Measurements from ENCODE around the gene CACFD1. TPM values are rescaled to one million over a fixed set of nuclear protein-coding genes. Genes with fewer than 3 reads are reported as not detected.

The CACFD1 gene
- polyA plus RNA-seq, 1 donor from 2014 or later: 75.4 TPM

DNA sequence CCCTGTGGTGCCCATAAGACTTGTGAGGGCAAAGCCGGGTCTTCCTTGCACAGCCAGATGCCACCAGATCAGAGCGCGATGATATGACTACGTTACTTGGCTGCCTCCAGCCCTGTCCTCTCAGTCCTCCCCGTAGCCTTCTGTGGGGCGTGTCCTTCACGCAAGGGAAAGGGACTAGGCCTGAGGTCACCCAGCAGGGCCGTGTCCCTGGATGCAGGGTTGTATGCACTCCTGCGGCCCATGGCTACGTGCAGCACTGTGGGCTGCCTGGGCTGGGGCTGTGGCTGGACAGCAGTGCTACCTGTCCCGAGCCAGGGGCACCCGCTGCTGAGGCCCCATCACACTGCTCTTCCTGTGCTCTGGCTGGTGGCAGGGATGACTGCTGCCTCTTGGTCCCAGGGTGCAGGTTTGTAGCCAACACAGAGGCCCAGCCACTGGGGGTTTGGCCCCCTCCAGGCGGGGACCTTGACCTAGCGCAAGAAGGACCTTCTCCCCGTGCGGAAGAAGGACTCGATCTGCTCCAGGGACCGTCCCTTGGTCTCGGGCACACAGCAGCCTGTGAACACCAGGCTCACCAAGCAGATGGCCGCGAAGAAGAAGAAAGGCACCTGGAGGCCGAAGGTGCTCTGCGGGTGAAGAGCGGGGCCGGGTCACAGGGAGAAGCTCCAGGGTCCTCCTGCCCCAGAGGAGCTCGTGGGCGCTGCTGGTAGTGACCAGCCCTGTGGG, 11.9 kb downstream of the CACFD1 start:
- Histone ChIP-seq H3K79me2 (replicated peaks; ENCODE audit: insufficient read depth, low read length) (no peaks in the 10 kb centered on the region), H3K4me2 (ENCODE audit: low read length) (no peak overlapping the region), H3K4me3 (ENCODE audit: low read length) (no peak overlapping the region), H3K9ac (ENCODE audit: low read length) (no peak overlapping the region), H2AFZ (ENCODE audit: low read depth, low read length) (no peak overlapping the region), H3K9me3 (ENCODE audit: low read length) (no peaks in the 10 kb centered on the region), H3F3A (ENCODE audit: insufficient read depth, low read length, poor library complexity, severe bottlenecking) (no peaks in the 10 kb centered on the region), H4K20me1 (ENCODE audit: insufficient read depth) (peaks cover 3% of the 10 kb centered on the region), H3K27me3 (ENCODE audit: insufficient read depth, low read depth, low read length) (no peaks in the 10 kb centered on the region), H3K27ac (ENCODE audit: low read length) (no peak overlapping the region), H3K9me2 (ENCODE audit: insufficient read depth, low read length) (no peaks in the 10 kb centered on the region), H3K36me3 (ENCODE audit: insufficient read depth, low read length) (no peaks in the 10 kb centered on the region)
- TF ChIP-seq TAF1 (IDR thresholded peaks at IDR 0.05; ENCODE audit: low read depth): no peak
- TF ChIP-seq, protein P1, sequence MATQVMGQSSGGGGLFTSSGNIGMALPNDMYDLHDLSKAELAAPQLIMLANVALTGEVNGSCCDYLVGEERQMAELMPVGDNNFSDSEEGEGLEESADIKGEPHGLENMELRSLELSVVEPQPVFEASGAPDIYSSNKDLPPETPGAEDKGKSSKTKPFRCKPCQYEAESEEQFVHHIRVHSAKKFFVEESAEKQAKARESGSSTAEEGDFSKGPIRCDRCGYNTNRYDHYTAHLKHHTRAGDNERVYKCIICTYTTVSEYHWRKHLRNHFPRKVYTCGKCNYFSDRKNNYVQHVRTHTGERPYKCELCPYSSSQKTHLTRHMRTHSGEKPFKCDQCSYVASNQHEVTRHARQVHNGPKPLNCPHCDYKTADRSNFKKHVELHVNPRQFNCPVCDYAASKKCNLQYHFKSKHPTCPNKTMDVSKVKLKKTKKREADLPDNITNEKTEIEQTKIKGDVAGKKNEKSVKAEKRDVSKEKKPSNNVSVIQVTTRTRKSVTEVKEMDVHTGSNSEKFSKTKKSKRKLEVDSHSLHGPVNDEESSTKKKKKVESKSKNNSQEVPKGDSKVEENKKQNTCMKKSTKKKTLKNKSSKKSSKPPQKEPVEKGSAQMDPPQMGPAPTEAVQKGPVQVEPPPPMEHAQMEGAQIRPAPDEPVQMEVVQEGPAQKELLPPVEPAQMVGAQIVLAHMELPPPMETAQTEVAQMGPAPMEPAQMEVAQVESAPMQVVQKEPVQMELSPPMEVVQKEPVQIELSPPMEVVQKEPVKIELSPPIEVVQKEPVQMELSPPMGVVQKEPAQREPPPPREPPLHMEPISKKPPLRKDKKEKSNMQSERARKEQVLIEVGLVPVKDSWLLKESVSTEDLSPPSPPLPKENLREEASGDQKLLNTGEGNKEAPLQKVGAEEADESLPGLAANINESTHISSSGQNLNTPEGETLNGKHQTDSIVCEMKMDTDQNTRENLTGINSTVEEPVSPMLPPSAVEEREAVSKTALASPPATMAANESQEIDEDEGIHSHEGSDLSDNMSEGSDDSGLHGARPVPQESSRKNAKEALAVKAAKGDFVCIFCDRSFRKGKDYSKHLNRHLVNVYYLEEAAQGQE (IDR thresholded peaks at IDR 0.05; ENCODE audit: borderline replicate concordance): no peak
- no peak for TF ChIP-seq RAD21 (conservative IDR thresholded peaks at IDR 0.05)
- no peak for TF ChIP-seq EP300 (conservative IDR thresholded peaks at IDR 0.05; ENCODE audit: poor library complexity, severe bottlenecking)
- TF ChIP-seq MXI1 (conservative IDR thresholded peaks at IDR 0.05; ENCODE audit: poor library complexity, severe bottlenecking): no peak
- TF ChIP-seq, protein P2, sequence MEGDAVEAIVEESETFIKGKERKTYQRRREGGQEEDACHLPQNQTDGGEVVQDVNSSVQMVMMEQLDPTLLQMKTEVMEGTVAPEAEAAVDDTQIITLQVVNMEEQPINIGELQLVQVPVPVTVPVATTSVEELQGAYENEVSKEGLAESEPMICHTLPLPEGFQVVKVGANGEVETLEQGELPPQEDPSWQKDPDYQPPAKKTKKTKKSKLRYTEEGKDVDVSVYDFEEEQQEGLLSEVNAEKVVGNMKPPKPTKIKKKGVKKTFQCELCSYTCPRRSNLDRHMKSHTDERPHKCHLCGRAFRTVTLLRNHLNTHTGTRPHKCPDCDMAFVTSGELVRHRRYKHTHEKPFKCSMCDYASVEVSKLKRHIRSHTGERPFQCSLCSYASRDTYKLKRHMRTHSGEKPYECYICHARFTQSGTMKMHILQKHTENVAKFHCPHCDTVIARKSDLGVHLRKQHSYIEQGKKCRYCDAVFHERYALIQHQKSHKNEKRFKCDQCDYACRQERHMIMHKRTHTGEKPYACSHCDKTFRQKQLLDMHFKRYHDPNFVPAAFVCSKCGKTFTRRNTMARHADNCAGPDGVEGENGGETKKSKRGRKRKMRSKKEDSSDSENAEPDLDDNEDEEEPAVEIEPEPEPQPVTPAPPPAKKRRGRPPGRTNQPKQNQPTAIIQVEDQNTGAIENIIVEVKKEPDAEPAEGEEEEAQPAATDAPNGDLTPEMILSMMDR (IDR thresholded peaks at IDR 0.05; ENCODE audit: poor library complexity, severe bottlenecking): no peak
- no peak for TF ChIP-seq EZH2 (IDR thresholded peaks at IDR 0.05; ENCODE audit: borderline replicate concordance, insufficient read depth, low read length, poor library complexity, severe bottlenecking)
- no peak for TF ChIP-seq SMC3 (conservative IDR thresholded peaks at IDR 0.05; ENCODE audit: poor library complexity)
- TF ChIP-seq POLR2AphosphoS5 (IDR thresholded peaks at IDR 0.05): no peak

DNA sequence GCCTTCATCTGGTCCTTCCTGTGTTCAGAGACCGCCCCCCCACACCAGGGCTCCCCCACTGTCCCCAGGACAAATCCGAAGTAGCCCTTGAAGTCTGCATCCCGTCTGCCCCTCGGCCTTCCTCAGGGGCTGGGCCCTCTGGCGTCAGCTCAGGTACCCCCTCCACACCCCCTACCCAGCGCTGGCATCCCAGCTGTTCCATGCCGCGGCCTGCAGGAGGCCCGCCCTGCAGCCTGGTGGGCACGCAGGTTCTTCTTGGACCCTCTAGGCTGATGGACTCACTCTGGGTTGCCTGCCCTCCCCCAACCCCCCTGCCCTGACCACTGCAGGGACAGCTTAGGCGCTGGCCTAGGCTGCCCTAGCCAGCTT, 12.5 kb downstream of the CACFD1 start:
- Histone ChIP-seq H3F3A (ENCODE audit: insufficient read depth, low read length, poor library complexity, severe bottlenecking) (no peaks in the 10 kb centered on the region), H3K27ac (ENCODE audit: low read length) (no peak overlapping the region), H4K20me1 (ENCODE audit: insufficient read depth) (peaks cover 3% of the 10 kb centered on the region), H3K36me3 (ENCODE audit: insufficient read depth, low read length) (no peaks in the 10 kb centered on the region), H3K4me3 (ENCODE audit: low read length) (no peak overlapping the region), H3K4me2 (ENCODE audit: low read length) (no peak overlapping the region), H3K79me2 (replicated peaks; ENCODE audit: insufficient read depth, low read length) (no peaks in the 10 kb centered on the region), H3K9me3 (ENCODE audit: low read length) (no peaks in the 10 kb centered on the region), H3K9me2 (ENCODE audit: insufficient read depth, low read length) (no peaks in the 10 kb centered on the region), H2AFZ (ENCODE audit: low read depth, low read length) (no peak overlapping the region), H3K9ac (ENCODE audit: low read length) (no peak overlapping the region), H3K27me3 (ENCODE audit: insufficient read depth, low read depth, low read length) (no peaks in the 10 kb centered on the region)
- TF ChIP-seq SMC3 (conservative IDR thresholded peaks at IDR 0.05; ENCODE audit: poor library complexity) (no peak), RAD21 (conservative IDR thresholded peaks at IDR 0.05) (no peak), EZH2 (IDR thresholded peaks at IDR 0.05; ENCODE audit: borderline replicate concordance, insufficient read depth, low read length, poor library complexity, severe bottlenecking) (no peak), EP300 (conservative IDR thresholded peaks at IDR 0.05; ENCODE audit: poor library complexity, severe bottlenecking) (no peak), MXI1 (conservative IDR thresholded peaks at IDR 0.05; ENCODE audit: poor library complexity, severe bottlenecking) (no peak), TAF1 (IDR thresholded peaks at IDR 0.05; ENCODE audit: low read depth) (no peak), POLR2AphosphoS5 (IDR thresholded peaks at IDR 0.05) (no peak)
- TF ChIP-seq, protein P2 (IDR thresholded peaks at IDR 0.05; ENCODE audit: poor library complexity, severe bottlenecking): no peak
- TF ChIP-seq, protein P1 (IDR thresholded peaks at IDR 0.05; ENCODE audit: borderline replicate concordance): no peak
